ENCODE results near the gene MYH14.

DNA sequence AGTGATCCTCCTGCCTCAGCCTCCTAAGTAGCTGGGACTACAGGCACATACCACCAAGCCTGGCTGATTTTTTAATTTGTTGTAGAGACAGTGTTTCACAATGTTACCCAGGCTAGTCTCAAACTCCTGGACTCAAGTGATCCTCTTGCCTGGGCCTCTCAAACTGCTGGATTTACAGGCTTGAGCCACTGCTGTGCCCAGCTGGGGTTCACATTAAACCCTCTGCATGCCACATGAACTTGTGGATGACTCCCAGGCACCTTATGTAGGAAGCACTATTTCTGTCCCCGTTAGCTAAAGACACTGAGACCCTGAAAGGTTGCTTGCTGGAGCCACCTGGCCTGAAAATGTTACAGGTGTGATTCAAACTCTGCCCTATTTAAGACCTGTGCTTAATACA, 10.5 kb downstream of the MYH14 start:
- TF ChIP-seq, protein P1, sequence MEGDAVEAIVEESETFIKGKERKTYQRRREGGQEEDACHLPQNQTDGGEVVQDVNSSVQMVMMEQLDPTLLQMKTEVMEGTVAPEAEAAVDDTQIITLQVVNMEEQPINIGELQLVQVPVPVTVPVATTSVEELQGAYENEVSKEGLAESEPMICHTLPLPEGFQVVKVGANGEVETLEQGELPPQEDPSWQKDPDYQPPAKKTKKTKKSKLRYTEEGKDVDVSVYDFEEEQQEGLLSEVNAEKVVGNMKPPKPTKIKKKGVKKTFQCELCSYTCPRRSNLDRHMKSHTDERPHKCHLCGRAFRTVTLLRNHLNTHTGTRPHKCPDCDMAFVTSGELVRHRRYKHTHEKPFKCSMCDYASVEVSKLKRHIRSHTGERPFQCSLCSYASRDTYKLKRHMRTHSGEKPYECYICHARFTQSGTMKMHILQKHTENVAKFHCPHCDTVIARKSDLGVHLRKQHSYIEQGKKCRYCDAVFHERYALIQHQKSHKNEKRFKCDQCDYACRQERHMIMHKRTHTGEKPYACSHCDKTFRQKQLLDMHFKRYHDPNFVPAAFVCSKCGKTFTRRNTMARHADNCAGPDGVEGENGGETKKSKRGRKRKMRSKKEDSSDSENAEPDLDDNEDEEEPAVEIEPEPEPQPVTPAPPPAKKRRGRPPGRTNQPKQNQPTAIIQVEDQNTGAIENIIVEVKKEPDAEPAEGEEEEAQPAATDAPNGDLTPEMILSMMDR (optimal IDR thresholded peaks at IDR 0.05 in 1 of 3, IDR thresholded peaks at IDR 0.05 in 1 of 3, conservative IDR thresholded peaks at IDR 0.05 in 1 of 3; ENCODE audit: extremely low read depth in 1 of 3, insufficient read depth in 2 of 3, low read length in 3 of 3): no peak
- no peak for TF ChIP-seq EZH2 (IDR thresholded peaks at IDR 0.05; ENCODE audit: low read length)
